Stimulated activated CD8-positive, alpha-beta memory T cell treated with anti-CD3 and anti-CD28 coated beads, Interleukin-15, amount 100 ng/mL, for 24 hours (primary cell): ENCODE data around the gene CBLN2.

ENCODE experiments used
- DNase-seq: peaks from one replicate; pipeline ENCODE4 v3.0.0-alpha.2; 2020; ENCODE audit warnings: low read depth

Gene CBLN2

GRCh38 chr18:72544092-72544886 is at the start of gene CBLN2:
Gene CBLN2 (minus strand): TSS chr18:72544342. CDS start chr18:72542160, 2,182 bp downstream.
- no peak for DNase-seq

GRCh38 chr18:72588360-72588759 is 44.2 kb upstream of the CBLN2 start:
- DNase-seq: no peak

- no peak for DNase-seq
Measured at GRCh38 chr18:72584787-72585186, 40.6 kb upstream of the CBLN2 start.

- no peak for DNase-seq
Measured at GRCh38 chr18:72581976-72582375, 37.8 kb upstream of the CBLN2 start.

- no peak for DNase-seq
Measured at GRCh38 chr18:72572896-72573295, 28.8 kb upstream of the CBLN2 start.

- DNase-seq: no peak
Measured at GRCh38 chr18:72566290-72566689, 22.1 kb upstream of the CBLN2 start.

- no peak for DNase-seq
Measured at GRCh38 chr18:72555968-72556367, 11.8 kb upstream of the CBLN2 start.

GRCh38 chr18:72555101-72555500 is 11.0 kb upstream of the CBLN2 start:
- no peak for DNase-seq

GRCh38 chr18:72543357-72544055 is 636 bp downstream of the CBLN2 start:
- DNase-seq: no peak

GRCh38 chr18:72542984-72543356 is 1.2 kb downstream of the CBLN2 start:
- no peak for DNase-seq

GRCh38 chr18:72542342-72542741 is 1.8 kb downstream of the CBLN2 start:
- no peak for DNase-seq

GRCh38 chr18:72541871-72542332 is 2.2 kb downstream of the CBLN2 start:
- DNase-seq: no peak

- DNase-seq: no peak
Measured at GRCh38 chr18:72539901-72540300, 4.2 kb downstream of the CBLN2 start.

- no peak for DNase-seq
Measured at GRCh38 chr18:72530622-72531021, 13.5 kb downstream of the CBLN2 start.

GRCh38 chr18:72504866-72505265 is 39.3 kb downstream of the CBLN2 start:
- DNase-seq: no peak

- no peak for DNase-seq
Measured at GRCh38 chr18:72502671-72503431, 41.3 kb downstream of the CBLN2 start.

- no peak for DNase-seq
Measured at GRCh38 chr18:72492497-72492896, 51.6 kb downstream of the CBLN2 start.
